ENCODE measurements around the gene BLNK.

BLNK gene

GRCh38 chr10:96260014-96260413 is 11.4 kb downstream of the BLNK start:
- no peak for DNase-seq

DNA sequence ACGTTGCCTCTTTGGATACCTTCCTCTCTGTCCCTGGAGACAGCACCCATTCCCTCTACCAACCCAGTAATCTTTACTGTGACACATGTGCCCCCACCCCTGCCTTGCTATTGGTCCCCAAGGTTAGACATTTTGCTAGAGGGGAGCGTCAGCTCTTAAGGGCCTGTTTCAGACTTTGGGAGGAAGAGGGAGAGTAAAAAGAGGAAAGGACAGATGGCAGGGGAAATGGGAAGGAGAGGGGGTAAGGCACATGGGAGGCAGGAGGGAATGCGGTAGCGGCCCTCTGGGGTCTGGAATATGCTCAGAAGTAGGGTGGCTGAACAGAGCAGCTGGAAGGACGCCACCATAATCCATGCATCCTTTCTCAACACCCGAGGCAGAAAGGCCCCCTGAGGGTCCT is 12.2 kb downstream of the BLNK start:
- no peak for DNase-seq

DNA sequence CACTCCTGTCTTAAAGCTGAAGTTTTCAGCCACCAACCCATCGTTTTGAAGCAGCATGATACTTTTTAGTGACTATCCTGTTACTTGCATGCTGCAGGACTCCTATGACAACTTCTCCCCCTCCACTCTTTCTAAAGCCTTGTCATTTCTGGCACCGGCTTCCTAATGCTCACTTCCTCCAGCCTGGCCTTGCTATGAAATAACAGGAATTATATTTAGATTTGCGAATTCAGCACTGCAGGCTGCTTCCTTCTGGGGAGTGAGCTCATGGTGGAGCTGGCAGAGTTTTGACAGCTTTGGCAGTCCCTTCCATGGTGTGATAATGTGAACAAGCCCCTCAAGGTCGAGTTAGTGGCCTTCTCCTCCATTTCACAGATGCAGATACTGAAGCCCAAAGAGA is 13.4 kb downstream of the BLNK start:
- DNase-seq: no peak

- DNase-seq: no peak
Measured at GRCh38 chr10:96255549-96256333, 15.6 kb downstream of the BLNK start.

DNA sequence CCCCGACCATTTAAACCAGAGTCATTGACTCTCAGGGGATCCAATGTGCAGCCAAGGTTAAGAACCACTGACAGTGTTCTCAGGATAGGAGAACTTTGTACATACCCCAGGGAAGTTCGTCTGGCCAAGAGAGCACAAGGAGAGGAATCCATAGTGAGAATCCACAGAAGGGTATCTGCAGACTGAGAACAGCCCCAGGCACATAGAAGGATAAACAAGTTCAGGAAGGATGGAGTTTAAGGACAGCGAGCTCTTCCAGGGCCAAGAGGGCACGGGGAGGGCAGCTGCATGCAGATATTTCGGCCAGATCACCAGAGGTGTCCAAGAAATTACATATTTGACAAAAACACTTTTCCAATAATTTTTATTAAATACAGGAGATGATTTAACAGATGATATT is 16.4 kb downstream of the BLNK start:
- no peak for DNase-seq

DNA sequence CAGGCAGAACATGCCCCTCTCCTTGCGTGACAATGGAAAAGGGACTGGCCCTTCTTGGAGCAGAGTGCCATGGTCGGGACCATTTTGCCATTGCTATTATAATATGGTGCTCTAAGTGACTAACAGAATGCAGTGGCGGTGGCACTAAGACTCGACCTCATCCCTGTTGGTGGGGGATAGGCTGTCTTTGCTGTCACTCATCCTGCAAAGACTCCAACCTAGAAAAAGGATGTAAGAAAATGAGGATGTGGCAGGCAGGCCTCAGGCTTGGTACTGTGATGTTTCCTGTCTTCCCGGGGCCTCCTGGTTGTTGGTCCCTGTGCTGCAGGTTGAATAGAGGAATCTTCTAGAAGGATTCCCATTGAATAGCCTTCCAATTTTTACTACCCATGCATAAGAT is 18.6 kb downstream of the BLNK start:
- DNase-seq: no peak

DNA sequence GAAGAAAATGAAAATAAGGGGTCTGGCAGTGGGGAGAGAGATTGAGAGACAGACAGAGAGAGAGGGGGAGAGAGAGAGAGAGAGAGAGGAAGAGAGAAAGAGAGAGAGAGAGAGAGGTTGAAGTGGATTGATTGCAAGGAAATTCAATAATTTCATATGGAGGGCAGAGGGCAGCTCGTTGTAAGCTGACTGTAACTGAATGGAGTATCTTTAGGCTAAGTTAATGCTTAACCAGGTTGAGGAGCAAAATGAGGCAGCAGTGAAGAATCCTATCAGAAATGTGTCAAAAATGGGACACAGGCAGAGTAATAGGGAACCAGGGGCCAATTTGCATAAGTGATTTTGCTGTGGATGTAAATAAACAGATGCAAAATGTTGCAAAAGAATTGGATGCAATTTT is 21.0 kb downstream of the BLNK start:
- no peak for DNase-seq

DNA sequence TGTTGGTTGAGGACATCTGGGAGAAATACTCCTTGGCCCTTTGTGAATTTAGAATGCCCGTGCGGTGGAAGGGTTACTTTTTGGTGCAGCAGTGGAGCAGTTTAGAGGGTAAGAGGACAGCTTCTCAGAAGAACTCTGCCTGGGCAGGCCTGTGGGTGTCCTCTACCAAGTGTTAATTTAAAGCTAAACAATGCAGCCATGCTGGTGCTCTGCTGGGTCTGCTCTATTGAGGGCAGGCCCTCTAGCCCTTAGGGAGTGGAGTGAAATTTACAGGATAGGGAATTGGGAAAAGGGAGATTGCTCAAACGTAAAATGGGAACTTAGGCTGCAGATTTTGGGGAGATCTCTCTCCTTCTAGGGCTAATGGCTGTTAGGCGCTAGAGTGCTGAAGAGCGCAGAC is 22.1 kb downstream of the BLNK start:
- DNase-seq: no peak

DNA sequence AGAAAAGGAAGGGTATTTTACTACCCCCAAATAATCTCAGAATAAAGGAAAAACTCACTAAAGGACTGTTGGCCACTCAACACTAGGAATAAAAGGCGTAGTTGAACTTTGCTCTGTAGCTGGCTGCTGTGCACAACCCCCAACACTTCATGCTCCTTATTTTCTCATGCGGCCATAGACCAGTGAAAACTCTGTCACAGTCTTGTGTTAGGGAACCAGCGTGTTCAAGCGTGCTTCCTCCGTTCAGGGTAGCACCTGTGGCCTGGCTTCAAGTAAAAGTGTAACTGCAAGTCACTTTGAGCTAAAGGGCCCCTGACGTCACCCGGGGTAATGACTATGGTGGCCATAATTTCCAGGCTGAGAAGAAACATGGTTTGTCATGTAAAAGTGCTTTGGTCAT is 27.0 kb downstream of the BLNK start:
- DNase-seq: no peak

- DNase-seq: no peak
Measured at GRCh38 chr10:96243296-96243695, 28.1 kb downstream of the BLNK start.

- DNase-seq: no peak
Measured at GRCh38 chr10:96242822-96243221, 28.5 kb downstream of the BLNK start.

DNA sequence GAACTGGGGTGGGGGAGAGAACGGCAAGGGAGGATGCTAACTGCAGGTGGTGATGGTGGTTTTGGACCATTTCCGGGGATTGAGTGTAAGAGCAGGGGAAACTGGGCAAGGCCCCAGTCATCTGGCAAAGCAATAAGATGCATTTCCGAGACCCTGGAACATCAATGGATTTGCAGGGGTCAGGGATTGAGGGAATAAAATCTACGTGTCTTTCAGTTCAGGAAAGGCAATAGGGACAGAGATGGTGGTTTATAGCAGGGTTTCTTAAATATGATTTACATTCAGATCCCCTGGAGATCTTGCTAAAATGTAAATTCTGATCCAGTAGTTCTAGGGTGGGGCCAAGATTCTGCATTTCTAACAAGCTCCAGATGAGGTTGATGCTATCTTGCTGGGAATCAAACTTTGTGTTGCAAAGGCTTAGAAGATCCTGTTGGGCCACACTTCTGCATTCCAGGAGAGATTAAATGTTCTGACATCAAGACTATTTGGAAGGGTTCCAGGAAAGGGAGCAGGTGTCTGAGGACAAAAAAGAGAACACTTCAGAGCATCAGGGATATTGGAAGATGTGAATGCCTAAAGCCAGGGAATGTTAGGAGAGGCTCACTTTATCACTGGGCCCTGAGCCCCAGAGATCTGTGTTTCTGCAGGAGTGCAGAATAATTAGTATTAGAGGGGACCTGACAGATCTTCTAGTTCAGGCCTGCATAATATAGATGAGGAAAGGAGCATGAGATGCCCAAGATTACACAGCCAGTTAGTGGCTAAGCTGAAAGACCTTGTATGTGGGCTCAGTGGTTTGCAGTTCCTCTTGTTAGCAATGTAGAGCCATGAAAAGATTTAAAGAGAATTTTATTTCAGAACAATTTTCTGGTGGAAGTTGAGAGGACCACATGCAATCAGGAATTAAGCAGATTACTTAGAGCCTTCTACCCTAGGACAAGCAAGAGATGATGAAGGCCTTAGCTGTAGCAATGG is 32.4 kb downstream of the BLNK start:
- DNase-seq: no peak

- no peak for DNase-seq
Measured at GRCh38 chr10:96236876-96237275, 34.5 kb downstream of the BLNK start.

DNA sequence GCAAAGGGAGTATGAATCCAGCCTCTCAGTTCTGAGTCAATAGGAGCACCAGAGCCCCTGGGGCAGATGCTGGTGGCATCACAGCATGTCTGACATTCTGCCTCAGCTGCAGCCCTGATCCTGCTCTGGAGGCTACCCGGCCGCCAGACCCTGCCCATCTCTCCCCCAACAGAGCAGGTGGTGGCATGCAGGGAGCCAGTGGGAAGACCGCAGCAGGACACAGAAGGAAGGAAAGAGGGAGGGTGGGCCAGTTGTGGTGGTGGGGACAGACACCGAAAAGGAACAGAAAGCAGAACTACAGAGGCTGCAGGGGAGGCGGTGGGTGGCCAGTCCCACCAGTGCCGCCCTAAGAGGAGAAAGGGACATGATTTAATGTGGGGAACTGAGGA is 35.3 kb downstream of the BLNK start:
- no peak for DNase-seq

- DNase-seq: no peak
Measured at GRCh38 chr10:96235326-96236089, 35.9 kb downstream of the BLNK start.

- DNase-seq: no peak
Measured at GRCh38 chr10:96233959-96234358, 37.4 kb downstream of the BLNK start.

- DNase-seq: no peak
Measured at GRCh38 chr10:96230527-96230926, 40.8 kb downstream of the BLNK start.

- DNase-seq: no peak
Measured at GRCh38 chr10:96229568-96230030, 41.8 kb downstream of the BLNK start.

- DNase-seq: no peak
Measured at GRCh38 chr10:96228408-96228994, 42.9 kb downstream of the BLNK start.

DNA sequence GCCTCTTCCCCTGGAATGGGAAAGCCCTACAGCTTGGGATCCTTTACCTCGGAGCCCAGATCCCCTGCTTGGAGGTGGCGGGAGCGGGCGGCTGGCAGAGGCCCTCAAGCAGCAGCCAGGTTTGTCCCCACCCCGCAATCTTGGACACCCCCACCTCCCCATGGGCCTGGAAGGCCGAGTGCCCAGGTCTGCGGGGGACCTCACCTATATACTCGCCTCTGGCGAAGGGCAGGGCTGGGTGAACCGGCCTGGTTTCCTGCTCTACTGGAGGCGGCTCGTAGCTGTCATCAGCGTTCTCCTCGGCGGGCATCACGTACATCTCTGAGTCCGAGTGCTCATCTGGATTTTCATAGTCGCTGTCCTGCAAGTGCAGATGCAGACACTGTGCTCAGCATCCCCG is 44.2 kb downstream of the BLNK start:
- no peak for DNase-seq

DNA sequence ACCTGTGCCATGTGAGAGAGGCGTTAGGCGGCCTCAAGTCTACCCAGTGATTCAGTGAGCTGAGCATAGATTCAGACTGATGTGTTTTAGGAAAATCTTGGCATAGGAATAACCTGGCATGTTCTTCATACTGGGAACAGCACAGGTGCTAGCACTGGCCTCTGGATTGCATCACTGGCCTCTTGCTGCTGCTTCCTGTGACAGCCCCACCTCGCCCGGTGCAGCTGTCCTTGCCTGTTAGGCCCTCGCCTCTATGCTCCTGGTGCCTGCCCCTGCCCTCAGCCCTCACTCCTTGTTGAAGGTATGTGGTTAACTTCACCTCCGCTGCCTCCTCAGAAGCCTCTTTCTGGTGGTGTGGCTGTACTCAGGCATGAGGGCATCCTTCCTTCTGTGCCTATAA is 46.2 kb downstream of the BLNK start:
- DNase-seq: no peak

GRCh38 chr10:96222908-96223307 is 48.5 kb downstream of the BLNK start:
- no peak for DNase-seq

DNA sequence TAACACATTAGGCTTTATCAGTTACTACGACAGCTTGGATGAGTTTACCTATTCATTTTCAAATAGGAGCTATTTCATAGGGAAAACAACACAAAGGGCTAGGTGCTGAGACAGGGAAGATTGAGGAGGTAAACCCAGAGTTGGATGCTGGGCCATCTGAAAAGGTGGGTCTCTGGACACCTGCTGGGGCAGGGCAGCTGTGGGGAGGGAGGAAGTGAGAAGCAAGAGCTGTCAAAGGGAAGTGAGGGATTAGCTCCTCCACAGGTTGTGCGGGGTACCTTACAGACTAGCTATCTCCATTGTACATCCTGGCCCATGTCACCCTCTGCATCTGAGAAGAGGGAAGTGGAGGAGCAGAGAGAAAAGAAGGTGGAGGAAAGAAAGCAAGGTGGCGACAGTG is 48.9 kb downstream of the BLNK start:
- no peak for DNase-seq
